ENCODE data around the gene FOXL2. TPM values are rescaled to one million over a fixed set of nuclear protein-coding genes. Genes with fewer than 3 reads are reported as not detected.
A peak's percentile ranks its signal among the peaks of the same experiment; 100 is the strongest.
"Not testable (repeated sequence)": the region's sequence is repeated elsewhere in the genome, so short reads cannot be mapped to it uniquely, and the experiment has no call there.

FOXL2 gene
- total RNA-seq, 2 donors from 2014 or later, result not detected

DNA sequence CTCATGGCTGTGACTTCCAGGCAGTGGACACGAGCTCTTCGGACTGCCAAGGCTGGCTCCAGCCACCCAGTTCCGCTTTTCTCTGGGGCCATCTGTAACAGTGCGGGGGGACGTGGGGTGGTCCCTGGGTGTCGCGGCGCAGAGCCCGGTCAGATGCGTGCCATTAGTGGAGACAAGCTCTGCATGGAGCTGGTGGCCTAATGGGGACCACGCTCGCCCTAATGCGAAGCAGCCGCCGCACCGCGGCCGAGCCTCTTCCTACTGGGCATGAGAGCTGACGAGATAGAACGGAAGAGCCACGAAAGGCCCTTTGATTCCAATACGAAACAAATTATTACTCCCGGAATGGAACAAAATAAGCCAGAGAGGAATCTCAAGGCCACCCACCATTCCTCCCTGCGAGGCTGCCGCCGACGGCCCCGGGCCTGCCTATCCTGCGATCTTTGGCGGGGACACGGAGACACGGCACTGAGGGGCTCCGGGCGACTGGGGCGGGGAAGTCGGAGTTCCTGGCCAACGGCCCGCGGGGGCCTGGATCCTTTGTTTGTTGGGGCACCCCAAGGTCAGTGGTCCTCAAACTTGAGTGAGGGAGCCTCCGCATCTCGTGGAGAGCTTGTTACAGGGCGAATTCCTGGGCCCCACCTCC lies 18.1 kb downstream of the FOXL2 start:
- H3K9me3 ChIP-seq, result no peaks in the 10 kb centered on the region
- TF ChIP-seq, protein P1, sequence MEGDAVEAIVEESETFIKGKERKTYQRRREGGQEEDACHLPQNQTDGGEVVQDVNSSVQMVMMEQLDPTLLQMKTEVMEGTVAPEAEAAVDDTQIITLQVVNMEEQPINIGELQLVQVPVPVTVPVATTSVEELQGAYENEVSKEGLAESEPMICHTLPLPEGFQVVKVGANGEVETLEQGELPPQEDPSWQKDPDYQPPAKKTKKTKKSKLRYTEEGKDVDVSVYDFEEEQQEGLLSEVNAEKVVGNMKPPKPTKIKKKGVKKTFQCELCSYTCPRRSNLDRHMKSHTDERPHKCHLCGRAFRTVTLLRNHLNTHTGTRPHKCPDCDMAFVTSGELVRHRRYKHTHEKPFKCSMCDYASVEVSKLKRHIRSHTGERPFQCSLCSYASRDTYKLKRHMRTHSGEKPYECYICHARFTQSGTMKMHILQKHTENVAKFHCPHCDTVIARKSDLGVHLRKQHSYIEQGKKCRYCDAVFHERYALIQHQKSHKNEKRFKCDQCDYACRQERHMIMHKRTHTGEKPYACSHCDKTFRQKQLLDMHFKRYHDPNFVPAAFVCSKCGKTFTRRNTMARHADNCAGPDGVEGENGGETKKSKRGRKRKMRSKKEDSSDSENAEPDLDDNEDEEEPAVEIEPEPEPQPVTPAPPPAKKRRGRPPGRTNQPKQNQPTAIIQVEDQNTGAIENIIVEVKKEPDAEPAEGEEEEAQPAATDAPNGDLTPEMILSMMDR (IDR thresholded peaks at IDR 0.05), result no peak
- no peaks in the 10 kb centered on the region for H3K4me1 ChIP-seq (ENCODE audit: control insufficient read depth in 1 of 2, low read depth in 2 of 2)
- H3K4me3 ChIP-seq, result no peak overlapping the region
- H3K36me3 ChIP-seq, result no peaks in the 10 kb centered on the region
- no peak overlapping the region for H3K27ac ChIP-seq
- DNase-seq (ENCODE audit: low spot score) (no peak), ATAC-seq (ENCODE audit: insufficient number of reproducible peaks, low FRiP score, low read depth) (no peak)
- no peaks in the 10 kb centered on the region for H3K27me3 ChIP-seq (replicated peaks; ENCODE audit: insufficient read depth)

DNA sequence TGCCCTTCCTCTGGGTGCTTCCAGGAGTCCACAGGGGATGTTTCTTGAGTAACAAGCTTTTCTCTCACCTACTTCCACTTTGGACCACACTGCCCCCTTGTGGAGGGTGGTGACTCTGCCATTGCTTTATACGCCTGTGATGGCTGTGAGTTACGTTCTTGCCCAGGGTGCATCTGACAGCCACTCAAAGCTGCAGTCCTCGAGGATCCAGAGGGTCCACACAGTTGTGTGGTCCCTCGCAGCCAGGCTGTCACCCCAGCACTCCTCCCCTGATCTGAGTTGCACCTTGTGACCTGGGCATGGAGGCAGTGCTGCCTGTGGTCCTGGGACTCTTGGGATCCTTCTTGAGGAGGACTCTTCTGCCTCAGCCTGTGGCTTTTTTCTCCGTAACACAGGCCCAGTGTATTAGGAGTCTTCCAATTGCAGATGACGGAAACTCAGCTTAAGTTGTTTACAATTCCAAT lies 23.4 kb downstream of the FOXL2 start:
- TF ChIP-seq, protein P1 (IDR thresholded peaks at IDR 0.05), result peak; percentile 84
- DNase-seq (ENCODE audit: low spot score) (peak; percentile 39), ATAC-seq (ENCODE audit: insufficient number of reproducible peaks, low FRiP score, low read depth) (no peak)
- peaks cover 8 to 21% of the 10 kb centered on the region in 2 donors for H3K4me1 ChIP-seq (ENCODE audit: control insufficient read depth in 1 of 2, low read depth in 2 of 2)
- H3K4me3 ChIP-seq, result no peak overlapping the region
- no peaks in the 10 kb centered on the region for H3K36me3 ChIP-seq
- no peak overlapping the region for H3K27ac ChIP-seq
- H3K9me3 ChIP-seq, result no peaks in the 10 kb centered on the region
- H3K27me3 ChIP-seq (replicated peaks; ENCODE audit: insufficient read depth), result no peaks in the 10 kb centered on the region

DNA sequence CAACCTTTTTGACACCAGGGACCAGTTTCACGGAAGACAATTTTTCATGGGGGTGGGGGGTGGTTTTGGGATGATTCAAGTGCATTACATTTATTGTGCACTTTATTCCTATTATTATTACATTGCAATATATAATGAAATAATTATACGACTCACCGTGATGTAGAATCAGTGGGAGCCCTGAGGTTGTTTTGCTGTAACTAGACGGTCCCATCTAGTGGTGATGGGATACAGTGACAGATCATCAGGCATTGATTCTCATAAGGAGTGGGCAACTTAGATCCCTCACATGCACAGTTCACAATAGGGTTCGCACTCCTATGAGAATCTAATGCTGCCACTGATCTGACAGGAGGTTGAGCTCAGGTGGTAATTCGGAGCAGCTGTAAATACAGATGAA lies 24.5 kb downstream of the FOXL2 start:
- Histone ChIP-seq H3K4me1 (ENCODE audit: control insufficient read depth in 1 of 2, low read depth in 2 of 2) (peaks cover 8 to 21% of the 10 kb centered on the region in 2 donors), H3K27ac (peak overlapping the region; percentile 62 to 71)
- H3K27me3 ChIP-seq (replicated peaks; ENCODE audit: insufficient read depth); H3K9me3 ChIP-seq; DNase-seq (ENCODE audit: low spot score); H3K4me3 ChIP-seq; ATAC-seq (ENCODE audit: insufficient number of reproducible peaks, low FRiP score, low read depth); H3K36me3 ChIP-seq: not testable (repeated sequence)

DNA sequence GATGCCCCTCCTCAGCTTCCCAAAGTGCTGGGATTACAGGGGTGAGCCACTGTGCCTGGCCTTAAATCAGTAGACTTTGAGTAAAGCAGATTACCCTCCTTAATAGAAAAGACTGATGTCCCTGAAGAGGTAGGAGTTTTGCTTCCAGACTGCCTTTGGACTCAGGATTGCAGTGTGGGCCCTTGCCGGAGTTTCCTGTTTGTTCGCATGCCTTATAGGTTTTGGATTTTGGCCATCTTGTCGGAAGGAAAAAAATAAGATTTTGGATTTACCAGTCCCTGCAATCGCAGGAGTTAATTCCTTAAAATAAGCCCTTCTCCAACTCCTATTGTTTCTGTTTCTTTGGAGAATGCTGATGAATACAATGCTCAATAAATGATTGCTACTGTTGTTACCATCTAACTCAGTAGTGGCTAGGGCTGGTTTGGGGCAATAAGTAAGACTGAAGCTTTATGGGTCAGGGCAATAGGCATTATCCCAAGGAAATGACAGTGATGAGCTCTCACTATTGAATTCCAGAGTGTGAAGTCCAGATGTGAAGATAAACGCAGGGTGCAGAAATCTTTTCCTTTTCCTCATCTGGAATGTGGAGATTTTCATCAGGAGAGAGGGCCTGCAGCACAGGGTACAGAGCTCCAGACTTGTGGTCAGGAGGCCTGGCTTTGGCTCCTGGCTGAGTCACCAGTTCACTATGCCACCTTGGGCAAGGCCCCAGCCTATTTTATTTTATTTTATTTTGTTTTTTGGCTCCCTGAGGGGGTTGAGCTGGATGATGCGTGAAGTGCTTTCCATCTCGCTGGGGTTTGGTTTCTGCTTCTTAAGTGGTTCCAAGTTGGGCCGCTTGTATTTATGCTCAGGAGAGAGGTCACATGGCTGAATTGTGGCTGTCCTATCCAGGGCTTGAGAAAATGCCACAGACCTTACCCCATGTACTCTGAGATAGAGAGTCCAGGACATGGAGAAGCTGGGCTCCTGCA lies 25.3 kb downstream of the FOXL2 start:
- no peaks in the 10 kb centered on the region for H3K36me3 ChIP-seq
- ATAC-seq (ENCODE audit: insufficient number of reproducible peaks, low FRiP score, low read depth), result peak; percentile 63
- DNase-seq (ENCODE audit: low spot score), result no peak

DNA sequence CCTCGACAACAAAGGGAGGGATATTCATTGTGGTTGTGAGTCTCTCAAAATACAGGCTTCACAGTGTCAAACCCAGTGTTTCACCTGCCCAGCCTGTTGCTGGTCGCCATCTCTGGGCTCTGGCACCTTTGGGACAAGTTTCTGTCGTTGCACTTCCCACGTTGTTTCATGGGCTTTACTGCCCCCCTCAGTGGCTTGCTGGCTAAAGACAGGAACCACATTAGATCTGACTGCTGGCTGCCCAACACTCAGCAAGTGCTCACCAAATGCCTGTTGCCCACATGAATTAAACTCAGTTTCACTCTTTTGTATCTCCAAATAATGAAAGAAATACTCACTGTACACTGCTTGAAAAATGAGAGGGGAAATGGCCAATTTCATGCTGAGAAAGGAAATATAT lies 27.6 kb downstream of the FOXL2 start:
- Histone ChIP-seq H3K36me3 (no peaks in the 10 kb centered on the region), H3K27me3 (replicated peaks; ENCODE audit: insufficient read depth) (no peaks in the 10 kb centered on the region), H3K9me3 (no peaks in the 10 kb centered on the region), H3K27ac (no peak overlapping the region), H3K4me1 (ENCODE audit: control insufficient read depth in 1 of 2, low read depth in 2 of 2) (peaks cover 11 to 21% of the 10 kb centered on the region in 2 donors), H3K4me3 (no peak overlapping the region)
- TF ChIP-seq, protein P1 (IDR thresholded peaks at IDR 0.05), result no peak
- ATAC-seq (ENCODE audit: insufficient number of reproducible peaks, low FRiP score, low read depth) (no peak), DNase-seq (ENCODE audit: low spot score) (no peak)

More for the DNA sequence above, 25.3 kb downstream of the FOXL2 start:
- Histone ChIP-seq H3K4me1 (ENCODE audit: control insufficient read depth in 1 of 2, low read depth in 2 of 2) (peaks cover 8 to 21% of the 10 kb centered on the region in 2 donors), H3K4me3 (peak overlapping the region; percentile 23), H3K9me3 (no peaks in the 10 kb centered on the region), H3K27me3 (replicated peaks; ENCODE audit: insufficient read depth) (no peaks in the 10 kb centered on the region), H3K27ac (peak overlapping the region; percentile 62 to 71)
- TF ChIP-seq, protein P1 (IDR thresholded peaks at IDR 0.05), result no peak

Data from thoracic aorta (tissue), 2 donors.